NCI-H748 (cell line): ENCODE data around the gene TRMT61A.
A peak's percentile ranks its signal among the peaks of the same experiment; 100 is the strongest.

ENCODE experiments used
- DNase-seq: peaks from one replicate; lab custom pipeline; 2025; ENCODE audit not compliant: unreplicated experiment; lab: John Stamatoyannopoulos, UW

The TRMT61A gene

DNA sequence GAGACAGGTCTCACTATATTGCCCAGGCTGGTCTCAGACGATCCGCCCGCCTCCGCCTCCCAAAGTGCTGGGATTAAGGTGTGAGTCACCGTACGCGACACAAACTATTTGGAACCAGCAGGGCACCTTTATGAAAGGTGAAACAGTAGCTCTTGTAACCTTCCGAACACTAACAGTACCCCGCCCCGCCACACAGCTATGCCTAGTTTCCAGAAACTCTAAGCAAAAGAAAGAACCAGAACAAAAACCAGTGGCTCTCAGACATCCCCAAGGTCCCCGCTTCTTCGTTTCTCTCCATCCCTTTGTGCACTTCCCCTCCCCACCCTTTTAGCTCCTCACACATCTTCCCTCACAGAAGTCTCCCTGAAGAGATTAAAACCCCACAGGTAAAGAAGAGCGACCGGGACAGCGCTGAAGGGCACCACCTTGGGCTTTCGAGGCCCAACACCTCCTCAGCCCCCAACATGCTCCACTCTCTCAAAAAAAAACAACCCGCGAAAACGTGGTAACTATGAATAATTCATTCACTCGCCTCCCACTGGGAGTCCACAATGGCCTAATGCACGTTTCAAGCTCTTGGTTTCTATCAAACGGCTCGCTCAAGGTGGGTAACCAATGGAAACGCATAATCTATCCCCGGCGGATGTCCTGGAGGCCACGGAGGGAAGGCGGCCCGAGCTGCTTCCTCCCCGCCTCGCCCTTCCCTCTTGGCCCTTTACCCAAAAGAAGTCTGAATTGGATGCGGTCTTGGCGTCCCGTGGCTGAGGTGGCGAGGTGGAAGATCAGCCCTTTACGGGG lies 32.6 kb downstream of the TRMT61A start:
- DNase-seq: peak; percentile 67

DNA sequence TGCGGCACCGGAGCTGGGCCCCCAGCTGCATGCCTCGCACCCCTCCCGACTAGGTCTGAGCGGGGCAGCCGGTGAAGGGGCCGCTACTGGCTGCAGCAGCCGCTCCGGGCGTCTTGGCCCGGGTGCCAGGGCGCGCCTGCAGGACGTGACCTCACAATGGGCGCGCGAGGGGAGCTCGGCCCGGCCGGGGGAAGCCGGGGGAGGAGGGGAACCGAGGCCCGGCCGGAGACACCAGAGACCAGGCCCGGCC lies 33.1 kb downstream of the TRMT61A start:
- peak; percentile 75 for DNase-seq

DNA sequence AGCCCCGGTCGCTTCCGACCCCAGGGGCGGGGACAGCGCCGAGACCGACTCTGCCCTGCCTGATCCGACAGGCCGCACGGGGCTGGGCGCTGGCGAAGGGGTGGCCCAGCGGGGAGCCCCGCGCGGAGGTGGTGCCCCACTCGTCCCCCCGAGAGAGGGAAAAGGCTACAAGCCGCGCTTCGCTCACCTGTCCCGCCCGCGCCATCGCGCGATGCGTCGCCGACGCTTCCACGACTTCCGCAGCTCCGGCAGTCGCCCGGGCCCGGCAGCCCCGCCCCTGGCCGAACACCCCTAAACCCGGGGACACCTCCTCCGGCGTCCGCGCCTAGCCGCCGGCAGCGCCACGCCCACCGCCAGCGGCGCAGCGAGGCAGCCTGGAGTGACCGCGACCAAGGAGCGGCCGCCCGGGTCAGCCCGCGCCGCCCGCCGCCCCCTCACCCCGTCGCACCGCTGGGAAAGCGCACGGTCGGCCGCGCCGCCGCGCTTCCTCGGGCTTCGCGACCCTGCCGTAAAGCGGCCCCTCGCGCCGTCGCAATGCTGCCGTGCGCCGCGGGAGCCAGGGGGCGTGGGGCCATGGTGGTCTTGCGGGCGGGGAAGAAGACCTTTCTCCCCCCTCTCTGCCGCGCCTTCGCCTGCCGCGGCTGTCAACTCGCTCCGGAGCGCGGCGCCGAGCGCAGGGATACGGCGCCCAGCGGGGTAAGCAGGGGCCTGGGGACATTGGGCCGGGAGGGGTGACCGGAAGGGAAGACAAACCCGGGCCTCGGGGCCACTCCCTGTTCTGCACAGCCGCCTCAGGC lies 33.6 kb downstream of the TRMT61A start, which contains the start of the genes BAG5 and COA8:
Gene BAG5, minus strand, starts transcription at position 229 of the 797 bp plus-strand sequence. CDS start 1,493 bp downstream, outside the sequence.
Gene COA8, plus strand, starts transcription at position 532 of the 797 bp plus-strand sequence. Its CDS starts 42 bp downstream, at position 574.
- peak; percentile 97 for DNase-seq

GRCh38 chr14:103563226-103563620 lies 34.2 kb downstream of the TRMT61A start:
- no peak for DNase-seq

GRCh38 chr14:103563844-103564505 lies 35.0 kb downstream of the TRMT61A start:
- DNase-seq: peak; percentile 38

- peak; percentile 73 for DNase-seq
Measured at GRCh38 chr14:103568952-103569351, 40.0 kb downstream of the TRMT61A start.

DNA sequence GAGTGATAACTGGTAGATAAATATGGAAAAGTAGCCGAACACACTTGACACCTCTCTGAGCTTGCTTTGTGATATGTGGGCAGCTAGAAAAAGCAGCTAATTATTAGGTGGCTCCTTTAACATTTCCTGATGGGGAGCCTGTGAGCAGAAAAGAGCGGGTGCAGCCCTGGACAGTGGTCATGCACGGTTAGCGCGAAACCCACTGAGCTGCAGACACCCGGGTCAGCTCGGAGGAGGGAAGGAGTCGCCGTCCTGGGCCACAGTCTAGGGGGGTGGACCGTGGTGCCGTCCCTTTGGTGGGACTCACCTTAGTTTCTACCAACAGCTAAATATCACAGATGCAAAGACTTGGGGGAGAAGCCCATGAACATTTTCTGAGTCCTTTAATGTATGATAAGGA lies 40.4 kb downstream of the TRMT61A start:
- DNase-seq: no peak

DNA sequence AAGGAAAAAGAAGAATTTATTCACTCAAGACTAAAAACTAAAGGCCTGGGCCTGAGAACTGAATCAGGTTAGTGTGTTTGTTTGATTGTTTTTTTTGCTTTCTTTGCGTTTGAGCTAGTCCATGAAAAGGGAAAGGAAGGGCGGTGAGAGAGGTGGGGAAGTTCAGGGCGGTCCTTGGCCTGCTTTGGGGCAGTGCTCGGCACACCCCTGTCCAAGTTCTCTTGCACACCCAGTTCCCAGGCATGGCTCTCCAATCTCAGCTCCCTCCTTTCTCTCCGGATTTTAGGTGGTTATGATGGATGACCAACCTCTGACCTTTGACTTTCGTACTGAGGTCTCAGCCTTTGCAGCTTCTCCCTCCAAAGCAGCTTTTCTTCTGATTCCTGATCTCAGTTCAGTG lies 45.1 kb downstream of the TRMT61A start:
- no peak for DNase-seq

GRCh38 chr14:103574707-103575285 lies 45.8 kb downstream of the TRMT61A start:
- DNase-seq: no peak

GRCh38 chr14:103576371-103577024 lies 47.5 kb downstream of the TRMT61A start:
- DNase-seq: no peak

GRCh38 chr14:103578401-103579075 lies 49.5 kb downstream of the TRMT61A start:
- DNase-seq: no peak

- no peak for DNase-seq
Measured at GRCh38 chr14:103581206-103581605, 52.2 kb downstream of the TRMT61A start.

GRCh38 chr14:103581954-103582703 lies 53.1 kb downstream of the TRMT61A start:
- DNase-seq: no peak

GRCh38 chr14:103584326-103584915 lies 55.4 kb downstream of the TRMT61A start:
- no peak for DNase-seq
